NCI-H82 treated with DMSO at 0.1 percent for 48 hours (cell line): ENCODE data around the gene ETF1.
A peak's percentile ranks its signal among the peaks of the same experiment; 100 is the strongest.

Experiments used
- DNase-seq: peaks from one replicate; lab custom pipeline; 2025; ENCODE audit not compliant: unreplicated experiment; lab: John Stamatoyannopoulos, UW

ETF1 gene

GRCh38 chr5:138542956-138543729, at the start of gene ETF1:
TSS of gene ETF1 (minus strand) at chr5:138543236. CDS start at chr5:138542918, 318 bp downstream.
- DNase-seq: peak; percentile 91

- DNase-seq: no peak
Observed at GRCh38 chr5:138588013-138588788, 45.2 kb upstream of the ETF1 start.

- DNase-seq: no peak
Observed at GRCh38 chr5:138585157-138585556, 42.1 kb upstream of the ETF1 start.

- no peak for DNase-seq
Observed at GRCh38 chr5:138583984-138584637, 41.1 kb upstream of the ETF1 start.

GRCh38 chr5:138582959-138583358, 39.9 kb upstream of the ETF1 start:
- DNase-seq: no peak

GRCh38 chr5:138580777-138581176, 37.7 kb upstream of the ETF1 start:
- DNase-seq: no peak

- no peak for DNase-seq
Observed at GRCh38 chr5:138580001-138580400, 37.0 kb upstream of the ETF1 start.

- no peak for DNase-seq
Observed at GRCh38 chr5:138579517-138579863, 36.5 kb upstream of the ETF1 start.

GRCh38 chr5:138577452-138577851, 34.4 kb upstream of the ETF1 start:
- DNase-seq: no peak

GRCh38 chr5:138575194-138576015, 32.4 kb upstream of the ETF1 start, which contains the start of gene HSPA9:
TSS of gene HSPA9 (minus strand) at chr5:138575401. CDS start at chr5:138575318, 83 bp downstream.
- peak; percentile 97 for DNase-seq

GRCh38 chr5:138574744-138575193, 31.7 kb upstream of the ETF1 start:
- no peak for DNase-seq

- DNase-seq: no peak
Observed at GRCh38 chr5:138573949-138574670, 31.1 kb upstream of the ETF1 start.

- DNase-seq: no peak
Observed at GRCh38 chr5:138573223-138573622, 30.2 kb upstream of the ETF1 start.

- no peak for DNase-seq
Observed at GRCh38 chr5:138570871-138571270, 27.8 kb upstream of the ETF1 start.

- no peak for DNase-seq
Observed at GRCh38 chr5:138569782-138570181, 26.7 kb upstream of the ETF1 start.

GRCh38 chr5:138568061-138568824, 25.2 kb upstream of the ETF1 start:
- DNase-seq: no peak

GRCh38 chr5:138566792-138567191, 23.8 kb upstream of the ETF1 start:
- no peak for DNase-seq

- DNase-seq: no peak
Observed at GRCh38 chr5:138565100-138565821, 22.2 kb upstream of the ETF1 start.

- DNase-seq: no peak
Observed at GRCh38 chr5:138564242-138564641, 21.2 kb upstream of the ETF1 start.
